ENCODE measurements around the gene ADGRF3.
"Not testable (repeated sequence)": the region's sequence is repeated elsewhere in the genome, so short reads cannot be mapped to it uniquely, and the experiment has no call there.

The ADGRF3 gene

DNA sequence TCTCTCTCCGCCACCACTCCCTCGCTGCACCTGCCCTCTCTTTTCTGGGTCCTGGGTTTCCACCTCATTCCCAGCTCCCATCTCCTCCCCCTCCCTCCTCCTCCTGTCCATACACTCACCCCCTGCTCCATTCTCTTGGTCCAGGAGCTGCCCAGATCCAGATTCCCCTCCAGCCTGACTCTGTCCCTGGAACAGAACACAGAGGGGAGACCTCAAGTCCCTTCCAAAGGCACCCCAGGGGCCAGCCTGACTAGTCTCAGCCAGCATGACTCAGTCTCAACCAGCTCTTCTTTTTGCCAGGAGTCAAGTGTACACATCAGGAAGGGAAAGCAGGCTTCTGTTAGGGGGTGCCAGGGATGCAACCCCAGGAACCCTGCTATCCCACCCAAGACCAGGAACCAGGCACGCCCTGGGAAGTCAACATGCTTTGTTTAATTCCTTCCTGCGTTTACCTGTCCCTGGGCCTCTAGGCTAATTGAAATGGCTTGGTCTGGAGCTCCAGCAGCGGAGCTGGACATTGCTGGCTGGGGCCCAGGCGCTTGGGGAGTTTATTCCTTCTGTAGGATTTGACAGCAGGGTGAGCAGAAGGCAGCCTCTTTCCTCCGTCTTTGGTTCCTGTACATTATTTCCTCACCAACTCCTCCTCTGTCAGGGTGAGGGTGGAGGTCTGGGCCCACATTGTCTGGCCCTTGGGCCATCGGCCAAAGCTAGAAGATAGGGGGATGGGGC, 29.0 kb downstream of the ADGRF3 start:
- no peak for DNase-seq

- no peak for DNase-seq
Observed at GRCh38 chr2:26316845-26317244, 29.7 kb downstream of the ADGRF3 start.

- no peak for DNase-seq
Observed at GRCh38 chr2:26316041-26316440, 30.5 kb downstream of the ADGRF3 start.

GRCh38 chr2:26314243-26314642, 32.3 kb downstream of the ADGRF3 start:
- DNase-seq, result no peak

- DNase-seq, result no peak
Observed at GRCh38 chr2:26313446-26313845, 33.1 kb downstream of the ADGRF3 start.

DNA sequence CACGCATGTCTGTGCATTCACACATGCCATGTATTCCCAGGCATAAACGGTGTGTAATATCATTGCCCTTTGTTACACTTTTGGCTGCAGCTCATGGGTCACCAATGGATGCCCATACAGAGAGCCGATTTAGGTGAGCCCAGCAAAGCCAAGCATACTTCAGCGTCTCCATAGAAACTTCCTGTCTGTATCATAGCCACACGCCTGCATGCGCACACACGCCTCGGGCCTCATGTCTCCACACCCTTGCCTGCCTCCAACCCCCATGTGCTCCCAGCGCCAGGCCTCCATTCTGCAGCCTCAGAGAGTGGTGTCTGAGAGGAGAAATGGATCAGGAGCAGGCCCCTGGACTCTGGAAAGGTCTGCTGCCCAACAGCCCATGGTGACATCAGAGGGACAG, 34.1 kb downstream of the ADGRF3 start:
- no peak for DNase-seq

DNA sequence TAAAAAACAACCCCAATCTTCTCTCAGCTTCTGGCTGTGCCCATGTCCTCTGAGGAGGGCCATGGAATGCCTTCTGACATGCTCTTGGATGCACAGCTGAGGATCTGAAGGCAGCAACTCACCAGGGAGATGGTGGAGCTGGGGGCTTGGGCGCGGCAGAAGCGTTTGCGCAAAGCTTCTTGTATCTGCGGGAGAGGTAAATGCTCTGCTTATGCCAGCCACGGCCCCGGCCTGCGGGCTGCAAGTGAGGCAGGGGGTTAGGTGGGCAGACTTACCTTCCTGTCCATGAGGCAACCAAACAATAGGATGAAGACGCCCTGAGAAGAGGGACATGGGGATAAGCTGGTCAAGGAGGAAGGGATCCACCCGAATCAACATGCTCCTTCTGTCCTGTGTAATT, 36.7 kb downstream of the ADGRF3 start:
- no peak for DNase-seq

GRCh38 chr2:26305540-26305939, 41.0 kb downstream of the ADGRF3 start:
- no peak for DNase-seq

- DNase-seq, result not testable (repeated sequence)
Observed at GRCh38 chr2:26305094-26305493, 41.5 kb downstream of the ADGRF3 start.

DNA sequence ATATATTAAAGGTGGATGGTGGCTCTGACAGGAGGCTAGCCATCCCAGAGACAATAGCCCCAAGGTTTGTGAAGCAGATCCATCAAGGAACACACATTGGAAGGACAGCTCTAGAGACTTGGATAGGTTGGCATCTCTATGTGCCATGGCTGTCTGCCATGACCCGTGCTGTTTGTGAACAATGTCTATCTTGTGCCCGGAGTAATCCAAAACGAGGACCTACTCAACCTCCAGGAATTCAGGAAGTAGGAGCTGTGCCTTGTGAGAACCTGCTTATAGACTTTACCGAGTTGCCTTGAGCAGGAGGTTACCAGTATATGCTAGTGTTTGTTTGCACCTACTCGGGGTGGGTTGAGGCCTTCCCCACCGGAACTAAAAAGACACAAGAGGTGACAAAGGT, 43.7 kb downstream of the ADGRF3 start:
- no peak for DNase-seq

GRCh38 chr2:26300234-26300925, 46.2 kb downstream of the ADGRF3 start:
- no peak for DNase-seq

DNA sequence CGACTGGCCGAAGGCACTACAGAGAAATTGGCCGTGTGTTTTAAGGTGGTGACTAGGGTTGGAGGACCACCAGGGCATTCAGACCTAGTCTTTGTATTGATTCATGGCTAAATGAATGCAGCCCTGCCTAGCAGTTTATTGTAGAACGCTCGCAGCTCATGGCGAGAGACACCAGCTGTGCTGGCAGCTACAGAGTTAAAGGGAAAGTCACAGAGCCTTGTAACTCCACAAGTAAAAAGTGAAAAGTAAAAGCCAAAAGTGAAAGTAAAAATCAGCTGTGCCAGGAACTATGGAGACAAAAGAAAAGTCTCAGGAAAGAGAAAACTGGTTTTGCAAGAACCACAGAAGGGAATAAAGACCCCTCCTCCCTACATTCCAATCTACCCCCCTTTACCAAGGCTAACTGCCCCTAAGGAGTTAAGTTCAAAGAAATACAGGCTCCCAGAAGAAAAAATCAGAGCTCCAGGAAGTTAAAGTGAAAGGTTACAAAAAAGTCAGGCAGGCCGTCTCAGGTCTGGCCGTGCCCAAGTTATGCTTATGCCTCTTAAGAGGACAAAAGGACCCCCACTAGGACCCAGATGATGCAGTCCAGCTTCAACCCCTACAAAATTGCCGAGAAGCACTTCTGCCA, 47.0 kb downstream of the ADGRF3 start:
- DNase-seq, result no peak

GRCh38 chr2:26298638-26299393, 47.8 kb downstream of the ADGRF3 start:
- peak; percentile 21 for DNase-seq

GRCh38 chr2:26298286-26298637, 48.3 kb downstream of the ADGRF3 start:
- DNase-seq, result no peak

- no peak for DNase-seq
Observed at GRCh38 chr2:26297061-26297460, 49.5 kb downstream of the ADGRF3 start.

GRCh38 chr2:26295511-26295910, 51.1 kb downstream of the ADGRF3 start:
- DNase-seq, result no peak

DNA sequence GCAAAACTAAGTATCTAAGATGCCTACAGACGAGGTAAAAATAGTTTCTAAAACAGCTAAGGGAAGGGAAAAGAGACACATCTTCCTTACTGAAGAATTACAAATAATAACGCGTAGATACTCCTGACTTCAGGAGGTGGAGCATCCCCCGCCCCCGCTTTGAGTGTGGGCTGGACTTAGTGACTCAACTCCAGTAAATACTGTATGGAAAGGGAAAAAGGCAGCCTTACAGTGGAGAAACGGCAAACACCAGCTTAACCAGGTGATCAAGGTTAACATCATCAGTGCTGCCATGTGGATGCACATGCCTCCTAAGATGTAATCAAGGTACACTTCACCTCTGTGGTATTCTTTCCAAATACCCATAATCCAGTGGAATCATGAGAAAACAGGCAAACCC, 53.9 kb downstream of the ADGRF3 start:
- no peak for DNase-seq

GRCh38 chr2:26290001-26290400, 56.6 kb downstream of the ADGRF3 start:
- no peak for DNase-seq

- DNase-seq, result no peak
Observed at GRCh38 chr2:26285931-26286330, 60.7 kb downstream of the ADGRF3 start.

DNA sequence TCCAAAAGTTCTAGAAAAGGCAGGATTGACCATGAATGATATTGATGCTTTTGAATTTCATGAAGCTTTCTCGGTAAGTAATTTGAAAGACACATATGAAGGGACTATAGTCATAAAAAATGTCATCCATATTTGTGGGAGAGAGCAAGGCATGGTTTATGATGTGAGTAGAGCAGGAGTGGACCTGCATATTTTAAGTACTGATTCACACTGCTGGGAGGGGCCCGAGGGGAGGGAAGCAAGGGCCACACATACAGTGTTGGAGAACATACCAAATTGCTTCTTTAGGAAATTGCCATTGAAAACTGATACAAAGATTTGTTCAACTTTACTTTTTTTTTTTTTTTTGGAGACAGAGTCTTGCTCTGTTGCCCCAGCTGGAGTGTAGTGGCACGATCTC, 62.5 kb downstream of the ADGRF3 start:
- DNase-seq, result no peak

DNA sequence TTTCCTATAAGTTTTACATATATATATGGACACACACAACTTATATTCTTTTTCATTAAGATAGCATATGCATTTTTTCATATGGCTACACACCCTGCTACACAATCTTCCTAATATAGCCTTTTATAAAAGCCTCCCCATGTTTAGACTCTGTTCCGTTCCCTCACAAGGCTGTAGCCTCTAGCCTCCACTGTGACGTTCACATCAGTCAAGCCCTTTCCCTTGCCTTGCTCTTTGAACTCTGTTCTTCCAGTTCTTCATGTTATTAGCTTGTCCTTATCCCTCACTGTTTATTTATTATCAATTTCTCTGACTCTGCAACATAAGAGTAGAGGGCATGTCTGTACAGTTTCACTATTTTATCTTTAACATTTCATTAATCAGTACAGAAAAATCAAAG, 63.0 kb downstream of the ADGRF3 start:
- no peak for DNase-seq

GRCh38 chr2:26281226-26281625, 65.4 kb downstream of the ADGRF3 start:
- no peak for DNase-seq

- DNase-seq, result no peak
Observed at GRCh38 chr2:26279886-26280285, 66.7 kb downstream of the ADGRF3 start.

All from activated CD4-positive, alpha-beta T cell treated with anti-CD3 and anti-CD28 coated beads for 1 hour (primary cell).